Stomach (tissue), 9 donors: ENCODE results near the gene F5. TPM values are rescaled to one million over a fixed set of nuclear protein-coding genes. Genes with fewer than 3 reads are reported as not detected.

Source experiments
- DNase-seq, 2 donors: peaks; one replicate each; pipeline versions ENCODE4 v3.0.0 to v3.0.0-alpha.2; 2013 to 2019
- H3K27ac ChIP-seq, 5 donors: fragments of 200-600 bp in 4 of 5; sonication (generic) in 4 of 5; one replicate each; pipeline ENCODE4 v1.5.1; 2013 to 2019; ENCODE audit warnings: mild to moderate bottlenecking in 1 of 5, moderate library complexity in 1 of 5
- H3K27me3 ChIP-seq, 3 donors: fragments of 200-600 bp; sonication (generic); one replicate each; pipeline ENCODE4 v1.5.1; 2017 to 2019; ENCODE audit warnings: mixed run types in 1 of 3
- H3K36me3 ChIP-seq, 4 donors: fragments of 200-600 bp; sonication (generic); 1 replicate in 3 of 4; 2 replicates in 1 of 4; pipeline ENCODE4 v1.5.1; 2016 to 2019
- H3K4me1 ChIP-seq, 4 donors: fragments of 200-600 bp; sonication (generic); one replicate each; pipeline ENCODE4 v1.5.1; 2016 to 2019
- H3K4me3 ChIP-seq, 4 donors: fragments of 200-600 bp; sonication (generic) in 3 of 4; one replicate each; pipeline ENCODE4 v1.5.1; 2016 to 2019; ENCODE audit warnings: mild to moderate bottlenecking in 1 of 4
- H3K9me3 ChIP-seq, 4 donors: fragments of 200-600 bp; sonication (generic); one replicate each; pipeline ENCODE4 v1.5.1; 2016 to 2019
- CTCF ChIP-seq, 7 experiments: fragments of 450-650 bp in 4 of 7; fragments of 200-600 bp in 3 of 7; sonication (generic) in 3 of 7; IDR thresholded peaks; one replicate each; pipeline ENCODE4 v1.5.1; 2016 to 2019; ENCODE audit warnings: antibody characterized with exemption in 7 of 7, control low read depth in 2 of 7, mild to moderate bottlenecking in 1 of 7
- EP300 ChIP-seq: sonication (generic); formaldehyde crosslinking; IDR thresholded peaks from one replicate; pipeline ENCODE4 v1.6.1; 2017; ENCODE audit warnings: antibody characterized with exemption
- POLR2A ChIP-seq, 4 donors: fragments of 450-650 bp; IDR thresholded peaks; one replicate each; pipeline ENCODE4 v1.6.1; 2016; ENCODE audit warnings: antibody characterized with exemption in 4 of 4, control low read depth in 2 of 4, mild to moderate bottlenecking in 1 of 4, moderate library complexity in 1 of 4
- POLR2AphosphoS5 ChIP-seq, 3 donors: sonication (generic); formaldehyde crosslinking; IDR thresholded peaks; one replicate each; pipeline ENCODE4 v1.6.1; 2016; ENCODE audit warnings: antibody characterized with exemption in 3 of 3
- WGBS, 5 donors: extraction: QIAGEN DNeasy Blood & Tissue Kit in 3 of 5; methylation state at CpG; one replicate each; pipeline versions ENCODE4 v1.1.5 to v1.1.7; 2013 to 2018; 5-methylcytosine and 5-hydroxymethylcytosine counted together
- intact Hi-C: fragments of 100-400 bp; cut with DNase I; formaldehyde crosslinking; loops from one replicate; pipeline ENCODE4 v1.15.1; 2023; ENCODE audit warnings: low total_unique reads
- polyA plus RNA-seq, 3 donors: library from polyadenylated mRNA; stranded (reverse); fragments of 200-250 nt; gene quantifications; one replicate each; pipeline ENCODE4 v1.2.3, GENCODE V29; 2013
- total RNA-seq, 5 donors: library from RNA; depleted of rRNA; stranded (reverse); fragments of >200 nt; gene quantifications; one replicate each; pipeline versions ENCODE4 v1.1.0 to v1.2.3, GENCODE V29; 2014 to 2016
- donor health status: healthy with polysubstance abuse.
- donor health status: Bipolar disorder and iron deficiency.
- donor health status: healthy.

F5 gene
- total and polyA plus RNA-seq, 8 donors: 0.06 to 4.8 (median 1.0) TPM; not detected in 2

- DNase-seq: no peak
- no peak overlapping the region for H3K4me3 ChIP-seq
- H3K9me3 ChIP-seq: no peaks in the 10 kb centered on the region
- no peaks in the 10 kb centered on the region for H3K27me3 ChIP-seq
- no peak overlapping the region for H3K27ac ChIP-seq
- WGBS, 5 donors: 84 to 96% (median 89%) methylated on average over 2 of the region's 2 CpGs
- intact Hi-C loops: no loop called here
- TF ChIP-seq CTCF (IDR thresholded peaks at IDR 0.05) (no peak), POLR2A (IDR thresholded peaks at IDR 0.05) (no peak), POLR2AphosphoS5 (IDR thresholded peaks at IDR 0.05) (no peak), EP300 (no peak)
- peaks cover 0 to 5% (median 0%) of the 10 kb centered on the region in 4 donors for H3K4me1 ChIP-seq
- H3K36me3 ChIP-seq: no peaks in the 10 kb centered on the region
These were observed 68.6 kb downstream of the F5 start for GRCh38 chr1:169517558-169518186.

GRCh38 chr1:169515641-169516040, 70.6 kb downstream of the F5 start:
- Histone ChIP-seq H3K27me3 (no peaks in the 10 kb centered on the region), H3K27ac (no peak overlapping the region), H3K4me3 (no peak overlapping the region), H3K4me1 (peaks cover 0 to 6% (median 5%) of the 10 kb centered on the region in 4 donors), H3K9me3 (no peaks in the 10 kb centered on the region), H3K36me3 (no peaks in the 10 kb centered on the region)
- TF ChIP-seq POLR2AphosphoS5 (IDR thresholded peaks at IDR 0.05) (no peak), CTCF (IDR thresholded peaks at IDR 0.05) (no peak), EP300 (no peak), POLR2A (IDR thresholded peaks at IDR 0.05) (no peak)
- DNase-seq: no peak
- intact Hi-C loops: no loop called here

- WGBS, 5 donors: 21 to 40% (median 24%) methylated on average over 2 of the region's 2 CpGs
- intact Hi-C loops: no loop called here
- no peak overlapping the region for H3K4me3 ChIP-seq
- no peaks in the 10 kb centered on the region for H3K27me3 ChIP-seq
- TF ChIP-seq EP300 (no peak), POLR2AphosphoS5 (IDR thresholded peaks at IDR 0.05) (no peak), POLR2A (IDR thresholded peaks at IDR 0.05) (no peak), CTCF (IDR thresholded peaks at IDR 0.05) (no peak)
- no peak for DNase-seq
- no peaks in the 10 kb centered on the region for H3K9me3 ChIP-seq
- H3K27ac ChIP-seq: no peak overlapping the region
- no peaks in the 10 kb centered on the region for H3K36me3 ChIP-seq
- peaks cover 0 to 13% (median 6%) of the 10 kb centered on the region in 4 donors for H3K4me1 ChIP-seq
These were observed 71.6 kb downstream of the F5 start for GRCh38 chr1:169514566-169515270.

- no peak for DNase-seq
- no peak for TF ChIP-seq CTCF (IDR thresholded peaks at IDR 0.05)
- no peak for TF ChIP-seq POLR2A (IDR thresholded peaks at IDR 0.05)
- no peak for TF ChIP-seq EP300
- no peak for TF ChIP-seq POLR2AphosphoS5 (IDR thresholded peaks at IDR 0.05)
- H3K27me3 ChIP-seq: no peaks in the 10 kb centered on the region
- no peaks in the 10 kb centered on the region for H3K36me3 ChIP-seq
- intact Hi-C loops: no loop called here
- H3K4me3 ChIP-seq: no peak overlapping the region
- H3K4me1 ChIP-seq: peaks cover 2 to 28% (median 19%) of the 10 kb centered on the region in 4 donors
- peak overlapping the region in 3 of 5 donors; percentile 4 to 71 (median 11) for H3K27ac ChIP-seq
- H3K9me3 ChIP-seq: no peaks in the 10 kb centered on the region
These were observed 73.1 kb downstream of the F5 start for GRCh38 chr1:169513208-169513607.
